Liver (tissue), 9 donors: ENCODE results near the gene FADS3. TPM values are rescaled to one million over a fixed set of nuclear protein-coding genes. Genes with fewer than 3 reads are reported as not detected.

Experiments used
- DNase-seq: peaks from one replicate; pipeline ENCODE4 v3.0.0-alpha.2; 2017; ENCODE audit warnings: low spot score
- H3K27ac ChIP-seq, 2 donors: one replicate each; pipeline ENCODE4 v1.7.0; 2013; ENCODE audit warnings: inconsistent platforms in 2 of 2, low read length in 2 of 2, control low read depth in 1 of 2, low read depth in 1 of 2, mild to moderate bottlenecking in 1 of 2
- H3K27me3 ChIP-seq, 4 donors: one replicate each; pipeline versions ENCODE4 v1.6.1 to v1.7.0; 2013; ENCODE audit warnings: low read length in 3 of 4, inconsistent platforms in 1 of 4, mild to moderate bottlenecking in 1 of 4, moderate library complexity in 1 of 4; ENCODE audit not compliant: control insufficient read depth in 4 of 4, insufficient read depth in 4 of 4
- H3K36me3 ChIP-seq, 4 donors: one replicate each; pipeline versions ENCODE4 v1.6.1 to v1.7.0; 2013; ENCODE audit warnings: low read length in 3 of 4, mild to moderate bottlenecking in 3 of 4, low read depth in 1 of 4, moderate library complexity in 1 of 4; ENCODE audit not compliant: control insufficient read depth in 4 of 4, insufficient read depth in 3 of 4
- H3K4me1 ChIP-seq, 4 donors: one replicate each; pipeline versions ENCODE4 v1.6.1 to v1.7.0; 2013; ENCODE audit warnings: low read length in 3 of 4, mild to moderate bottlenecking in 3 of 4, moderate library complexity in 1 of 4; ENCODE audit not compliant: control insufficient read depth in 4 of 4, insufficient read depth in 4 of 4
- H3K4me3 ChIP-seq, 3 donors: one replicate each; pipeline versions ENCODE4 v1.6.1 to v1.7.0; 2013; ENCODE audit warnings: low read length in 3 of 3, control low read depth in 1 of 3, low read depth in 1 of 3, mild to moderate bottlenecking in 1 of 3
- H3K9ac ChIP-seq, 2 donors: one replicate each; pipeline ENCODE4 v1.7.0; 2013; ENCODE audit warnings: low read length in 2 of 2, mild to moderate bottlenecking in 2 of 2, moderate library complexity in 2 of 2, control low read depth in 1 of 2, low read depth in 1 of 2
- H3K9me3 ChIP-seq, 4 donors: one replicate each; pipeline versions ENCODE4 v1.6.1 to v1.7.0; 2013; ENCODE audit warnings: low read length in 3 of 4; ENCODE audit not compliant: control insufficient read depth in 4 of 4
- EGR1 ChIP-seq, 2 donors: IDR thresholded peaks; 2 replicates each; pipeline ENCODE4 v1.6.1; 2016 to 2018; ENCODE audit warnings: antibody characterized with exemption in 2 of 2, low read depth in 2 of 2
- FOXA1 ChIP-seq: IDR thresholded peaks from 2 replicates; pipeline ENCODE4 v1.6.1; 2016; ENCODE audit warnings: antibody characterized with exemption
- FOXA2 ChIP-seq: IDR thresholded peaks from 2 replicates; pipeline ENCODE4 v1.6.1; 2016; ENCODE audit warnings: antibody characterized with exemption
- NR2F2 ChIP-seq: IDR thresholded peaks from 2 replicates; pipeline ENCODE4 v1.6.1; 2016; ENCODE audit warnings: antibody characterized with exemption
- SP1 ChIP-seq: IDR thresholded peaks from 2 replicates; pipeline ENCODE4 v1.6.1; 2018; ENCODE audit warnings: antibody characterized with exemption, mild to moderate bottlenecking
- TAF1 ChIP-seq: conservative IDR thresholded peaks from 2 replicates; pipeline ENCODE4 v1.6.1; 2016; ENCODE audit warnings: antibody characterized with exemption, mild to moderate bottlenecking
- YY1 ChIP-seq: IDR thresholded peaks from 2 replicates; pipeline ENCODE4 v1.6.1; 2016; ENCODE audit warnings: antibody characterized with exemption, mild to moderate bottlenecking
- WGBS: extraction: QIAGEN DNeasy Blood & Tissue Kit; methylation state at CpG from one replicate; pipeline ENCODE4 v1.1.7; 2013; 5-methylcytosine and 5-hydroxymethylcytosine counted together
- polyA plus RNA-seq, 2 donors: library from polyadenylated mRNA; stranded (reverse) in 1 of 2; unstranded in 1 of 2; fragments of 200-250 nt in 1 of 2; fragments of >200 nt in 1 of 2; fragmentation: Nextera tagmentation in 1 of 2; extraction: Ambion mirVana in 1 of 2; gene quantifications; one replicate each; pipeline versions ENCODE4 v1.2.1 to v1.2.3, GENCODE V29; 2013 to 2015
- total RNA-seq, 2 donors: library from RNA; depleted of rRNA; stranded (reverse); fragments of >200 nt; gene quantifications; one replicate each; pipeline ENCODE4 v1.2.3, GENCODE V29; 2014
- TF ChIP-seq, protein P1 (sequence below): IDR thresholded peaks from 2 replicates; pipeline ENCODE4 v1.6.1; 2016; ENCODE audit warnings: antibody characterized with exemption
- TF ChIP-seq, protein P2 (sequence below): IDR thresholded peaks from 2 replicates; pipeline ENCODE4 v1.6.1; 2016; ENCODE audit warnings: antibody characterized with exemption
- TF ChIP-seq, protein P3 (sequence below): IDR thresholded peaks from 2 replicates; pipeline ENCODE4 v1.6.1; 2016; ENCODE audit warnings: antibody characterized with exemption
- TF ChIP-seq, protein P4 (sequence below): fragments of 150-350 bp; IDR thresholded peaks from 2 replicates; pipeline ENCODE4 v1.5.1; 2017; ENCODE audit warnings: improper control_type of control experiment, low read depth, low read length; ENCODE audit not compliant: missing input control
- TF ChIP-seq, protein P5 (sequence below): IDR thresholded peaks from 2 replicates; pipeline ENCODE4 v1.6.1; 2016; ENCODE audit warnings: antibody characterized with exemption, mild to moderate bottlenecking
- donor health status: healthy.
- donor health status: healthy.
- donor health status: healthy.
- donor health status: healthy.
- donor health status: healthy.

FADS3 gene
- total and polyA plus RNA-seq, 4 donors: 8.3 to 13.6 (median 10.3) TPM

DNA sequence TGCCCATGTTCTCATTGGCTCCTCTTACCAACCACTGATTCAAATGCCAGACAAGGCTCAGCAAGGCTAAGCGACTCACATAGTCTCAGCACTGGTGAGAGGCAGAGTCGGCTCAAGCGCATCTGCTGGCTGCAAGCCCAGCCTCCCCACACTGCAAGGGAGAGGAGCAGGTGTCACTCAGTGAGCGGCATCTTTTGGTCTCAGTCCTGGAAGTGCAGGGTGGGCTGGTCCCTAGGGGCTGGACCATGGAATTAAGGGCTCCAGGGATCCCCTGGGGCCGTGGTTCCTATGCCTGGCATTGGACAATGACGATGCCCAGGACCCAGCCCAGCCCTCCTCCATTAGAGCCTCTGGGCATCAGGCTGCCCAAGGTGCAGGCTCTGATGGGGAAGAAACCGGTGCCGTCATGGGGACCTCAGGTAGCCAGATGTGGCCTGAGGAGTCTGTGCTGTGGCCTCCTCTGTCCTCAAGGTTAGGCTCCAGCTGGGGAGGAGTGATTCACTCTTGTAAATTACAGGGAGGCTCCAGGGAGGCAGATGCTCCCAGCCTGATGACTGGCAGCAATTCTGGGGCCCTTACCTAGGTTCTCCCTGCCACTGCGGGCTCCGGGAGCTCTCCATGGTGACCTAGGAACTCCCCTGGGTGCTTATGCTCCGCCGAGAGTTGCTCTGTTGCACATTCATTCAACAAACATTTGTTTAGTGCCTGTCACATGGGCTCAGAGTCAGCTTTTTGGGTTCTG is 35.2 kb downstream of the FADS3 start:
- no peak overlapping the region for H3K27ac ChIP-seq

More for the DNA sequence above, 35.2 kb downstream of the FADS3 start:
- no peaks in the 10 kb centered on the region for H3K27me3 ChIP-seq
- no peak overlapping the region for H3K4me3 ChIP-seq
- TF ChIP-seq, protein P1, sequence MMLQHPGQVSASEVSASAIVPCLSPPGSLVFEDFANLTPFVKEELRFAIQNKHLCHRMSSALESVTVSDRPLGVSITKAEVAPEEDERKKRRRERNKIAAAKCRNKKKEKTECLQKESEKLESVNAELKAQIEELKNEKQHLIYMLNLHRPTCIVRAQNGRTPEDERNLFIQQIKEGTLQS: no peak
- TF ChIP-seq, protein P2, sequence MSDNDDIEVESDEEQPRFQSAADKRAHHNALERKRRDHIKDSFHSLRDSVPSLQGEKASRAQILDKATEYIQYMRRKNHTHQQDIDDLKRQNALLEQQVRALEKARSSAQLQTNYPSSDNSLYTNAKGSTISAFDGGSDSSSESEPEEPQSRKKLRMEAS: no peak
- TF ChIP-seq SP1: no peak
- no peak for TF ChIP-seq TAF1
- TF ChIP-seq NR2F2: no peak
- TF ChIP-seq, protein P3, sequence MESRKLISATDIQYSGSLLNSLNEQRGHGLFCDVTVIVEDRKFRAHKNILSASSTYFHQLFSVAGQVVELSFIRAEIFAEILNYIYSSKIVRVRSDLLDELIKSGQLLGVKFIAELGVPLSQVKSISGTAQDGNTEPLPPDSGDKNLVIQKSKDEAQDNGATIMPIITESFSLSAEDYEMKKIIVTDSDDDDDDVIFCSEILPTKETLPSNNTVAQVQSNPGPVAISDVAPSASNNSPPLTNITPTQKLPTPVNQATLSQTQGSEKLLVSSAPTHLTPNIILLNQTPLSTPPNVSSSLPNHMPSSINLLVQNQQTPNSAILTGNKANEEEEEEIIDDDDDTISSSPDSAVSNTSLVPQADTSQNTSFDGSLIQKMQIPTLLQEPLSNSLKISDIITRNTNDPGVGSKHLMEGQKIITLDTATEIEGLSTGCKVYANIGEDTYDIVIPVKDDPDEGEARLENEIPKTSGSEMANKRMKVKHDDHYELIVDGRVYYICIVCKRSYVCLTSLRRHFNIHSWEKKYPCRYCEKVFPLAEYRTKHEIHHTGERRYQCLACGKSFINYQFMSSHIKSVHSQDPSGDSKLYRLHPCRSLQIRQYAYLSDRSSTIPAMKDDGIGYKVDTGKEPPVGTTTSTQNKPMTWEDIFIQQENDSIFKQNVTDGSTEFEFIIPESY: no peak
- TF ChIP-seq, protein P4, sequence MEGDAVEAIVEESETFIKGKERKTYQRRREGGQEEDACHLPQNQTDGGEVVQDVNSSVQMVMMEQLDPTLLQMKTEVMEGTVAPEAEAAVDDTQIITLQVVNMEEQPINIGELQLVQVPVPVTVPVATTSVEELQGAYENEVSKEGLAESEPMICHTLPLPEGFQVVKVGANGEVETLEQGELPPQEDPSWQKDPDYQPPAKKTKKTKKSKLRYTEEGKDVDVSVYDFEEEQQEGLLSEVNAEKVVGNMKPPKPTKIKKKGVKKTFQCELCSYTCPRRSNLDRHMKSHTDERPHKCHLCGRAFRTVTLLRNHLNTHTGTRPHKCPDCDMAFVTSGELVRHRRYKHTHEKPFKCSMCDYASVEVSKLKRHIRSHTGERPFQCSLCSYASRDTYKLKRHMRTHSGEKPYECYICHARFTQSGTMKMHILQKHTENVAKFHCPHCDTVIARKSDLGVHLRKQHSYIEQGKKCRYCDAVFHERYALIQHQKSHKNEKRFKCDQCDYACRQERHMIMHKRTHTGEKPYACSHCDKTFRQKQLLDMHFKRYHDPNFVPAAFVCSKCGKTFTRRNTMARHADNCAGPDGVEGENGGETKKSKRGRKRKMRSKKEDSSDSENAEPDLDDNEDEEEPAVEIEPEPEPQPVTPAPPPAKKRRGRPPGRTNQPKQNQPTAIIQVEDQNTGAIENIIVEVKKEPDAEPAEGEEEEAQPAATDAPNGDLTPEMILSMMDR: no peak
- no peak for TF ChIP-seq YY1
- TF ChIP-seq FOXA1: no peak
- TF ChIP-seq, protein P5, sequence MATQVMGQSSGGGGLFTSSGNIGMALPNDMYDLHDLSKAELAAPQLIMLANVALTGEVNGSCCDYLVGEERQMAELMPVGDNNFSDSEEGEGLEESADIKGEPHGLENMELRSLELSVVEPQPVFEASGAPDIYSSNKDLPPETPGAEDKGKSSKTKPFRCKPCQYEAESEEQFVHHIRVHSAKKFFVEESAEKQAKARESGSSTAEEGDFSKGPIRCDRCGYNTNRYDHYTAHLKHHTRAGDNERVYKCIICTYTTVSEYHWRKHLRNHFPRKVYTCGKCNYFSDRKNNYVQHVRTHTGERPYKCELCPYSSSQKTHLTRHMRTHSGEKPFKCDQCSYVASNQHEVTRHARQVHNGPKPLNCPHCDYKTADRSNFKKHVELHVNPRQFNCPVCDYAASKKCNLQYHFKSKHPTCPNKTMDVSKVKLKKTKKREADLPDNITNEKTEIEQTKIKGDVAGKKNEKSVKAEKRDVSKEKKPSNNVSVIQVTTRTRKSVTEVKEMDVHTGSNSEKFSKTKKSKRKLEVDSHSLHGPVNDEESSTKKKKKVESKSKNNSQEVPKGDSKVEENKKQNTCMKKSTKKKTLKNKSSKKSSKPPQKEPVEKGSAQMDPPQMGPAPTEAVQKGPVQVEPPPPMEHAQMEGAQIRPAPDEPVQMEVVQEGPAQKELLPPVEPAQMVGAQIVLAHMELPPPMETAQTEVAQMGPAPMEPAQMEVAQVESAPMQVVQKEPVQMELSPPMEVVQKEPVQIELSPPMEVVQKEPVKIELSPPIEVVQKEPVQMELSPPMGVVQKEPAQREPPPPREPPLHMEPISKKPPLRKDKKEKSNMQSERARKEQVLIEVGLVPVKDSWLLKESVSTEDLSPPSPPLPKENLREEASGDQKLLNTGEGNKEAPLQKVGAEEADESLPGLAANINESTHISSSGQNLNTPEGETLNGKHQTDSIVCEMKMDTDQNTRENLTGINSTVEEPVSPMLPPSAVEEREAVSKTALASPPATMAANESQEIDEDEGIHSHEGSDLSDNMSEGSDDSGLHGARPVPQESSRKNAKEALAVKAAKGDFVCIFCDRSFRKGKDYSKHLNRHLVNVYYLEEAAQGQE: no peak
- TF ChIP-seq FOXA2: no peak
- TF ChIP-seq EGR1 (IDR thresholded peaks at IDR 0.05; ENCODE audit: low read depth in 2 of 2): no peak
- no peak for DNase-seq
- H3K9ac ChIP-seq: no peak overlapping the region
- H3K9me3 ChIP-seq: no peaks in the 10 kb centered on the region
- no peaks in the 10 kb centered on the region for H3K4me1 ChIP-seq
- peaks cover 0 to 31% (median 14%) of the 10 kb centered on the region in 4 donors for H3K36me3 ChIP-seq
- 88% methylated on average over 12 of the region's 12 CpGs for WGBS
